ENCODE data around the gene ADGRB3.

DNA sequence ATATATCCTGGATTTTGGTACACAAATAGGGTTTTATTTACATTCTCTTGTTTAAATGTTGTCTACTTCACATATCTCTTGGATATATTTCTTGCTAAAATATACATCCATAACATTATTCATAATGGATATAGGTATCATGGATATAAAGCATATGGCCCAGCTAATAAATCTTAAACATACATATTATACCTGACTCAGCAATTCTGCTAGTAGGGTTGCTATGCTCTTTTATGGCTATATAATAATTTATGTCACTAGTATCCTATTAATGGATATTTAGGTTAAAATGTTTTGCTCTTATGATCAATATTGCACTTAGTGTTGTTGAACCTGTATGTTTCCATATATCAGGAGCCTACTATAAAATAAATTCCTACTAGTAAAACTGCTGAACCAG lies 786.2 kb downstream of the ADGRB3 start:
- no peak for TF ChIP-seq POLR2A (IDR thresholded peaks at IDR 0.05)
- no peak for TF ChIP-seq POLR2AphosphoS5 (IDR thresholded peaks at IDR 0.05)

Data from breast epithelium (tissue), 3 donors.